ENCODE data around the gene SLC35F3. TPM values are rescaled to one million over a fixed set of nuclear protein-coding genes. Genes with fewer than 3 reads are reported as not detected.

Gene SLC35F3
- total RNA-seq, 2 donors from 2014 or later = not detected

DNA sequence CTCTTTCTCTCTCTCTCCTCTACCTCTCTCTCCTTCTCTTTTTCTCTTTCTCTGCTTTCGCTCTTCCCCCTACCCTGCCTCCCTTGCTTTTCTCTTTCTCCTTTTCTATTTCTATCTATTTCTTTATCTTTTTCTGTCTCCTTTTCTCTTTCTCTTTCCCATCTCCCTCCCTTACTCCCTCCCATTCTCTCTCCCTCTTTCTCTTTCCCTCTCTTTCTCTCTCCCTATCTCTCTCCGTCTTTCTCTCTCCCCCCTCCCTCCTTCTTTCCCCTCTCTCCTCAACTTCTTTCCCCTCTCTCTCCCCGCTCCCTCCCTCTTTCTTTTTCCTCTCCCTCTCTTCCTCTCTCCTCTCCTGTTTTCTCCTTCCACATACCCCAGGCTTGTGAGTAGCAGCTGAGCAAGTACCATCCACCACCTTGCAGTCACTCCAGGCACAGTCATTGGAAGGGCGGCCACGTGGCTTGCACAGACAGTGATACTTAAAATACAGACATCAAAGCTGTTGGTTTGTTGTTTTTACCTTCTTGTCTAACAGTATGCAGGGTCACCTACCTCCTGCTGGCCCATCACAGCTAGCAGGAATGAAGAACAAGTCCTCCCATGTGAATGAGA lies 259.7 kb downstream of the SLC35F3 start:
- TF ChIP-seq, protein P1, sequence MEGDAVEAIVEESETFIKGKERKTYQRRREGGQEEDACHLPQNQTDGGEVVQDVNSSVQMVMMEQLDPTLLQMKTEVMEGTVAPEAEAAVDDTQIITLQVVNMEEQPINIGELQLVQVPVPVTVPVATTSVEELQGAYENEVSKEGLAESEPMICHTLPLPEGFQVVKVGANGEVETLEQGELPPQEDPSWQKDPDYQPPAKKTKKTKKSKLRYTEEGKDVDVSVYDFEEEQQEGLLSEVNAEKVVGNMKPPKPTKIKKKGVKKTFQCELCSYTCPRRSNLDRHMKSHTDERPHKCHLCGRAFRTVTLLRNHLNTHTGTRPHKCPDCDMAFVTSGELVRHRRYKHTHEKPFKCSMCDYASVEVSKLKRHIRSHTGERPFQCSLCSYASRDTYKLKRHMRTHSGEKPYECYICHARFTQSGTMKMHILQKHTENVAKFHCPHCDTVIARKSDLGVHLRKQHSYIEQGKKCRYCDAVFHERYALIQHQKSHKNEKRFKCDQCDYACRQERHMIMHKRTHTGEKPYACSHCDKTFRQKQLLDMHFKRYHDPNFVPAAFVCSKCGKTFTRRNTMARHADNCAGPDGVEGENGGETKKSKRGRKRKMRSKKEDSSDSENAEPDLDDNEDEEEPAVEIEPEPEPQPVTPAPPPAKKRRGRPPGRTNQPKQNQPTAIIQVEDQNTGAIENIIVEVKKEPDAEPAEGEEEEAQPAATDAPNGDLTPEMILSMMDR (IDR thresholded peaks at IDR 0.05) = no peak
- no peaks in the 10 kb centered on the region for H3K27me3 ChIP-seq
- H3K36me3 ChIP-seq = no peaks in the 10 kb centered on the region
- no peak for DNase-seq (ENCODE audit: low spot score)
- no peaks in the 10 kb centered on the region for H3K4me1 ChIP-seq
- H3K27ac ChIP-seq = no peak overlapping the region
- no peak overlapping the region for H3K4me3 ChIP-seq
- H3K9me3 ChIP-seq = no peaks in the 10 kb centered on the region

DNA sequence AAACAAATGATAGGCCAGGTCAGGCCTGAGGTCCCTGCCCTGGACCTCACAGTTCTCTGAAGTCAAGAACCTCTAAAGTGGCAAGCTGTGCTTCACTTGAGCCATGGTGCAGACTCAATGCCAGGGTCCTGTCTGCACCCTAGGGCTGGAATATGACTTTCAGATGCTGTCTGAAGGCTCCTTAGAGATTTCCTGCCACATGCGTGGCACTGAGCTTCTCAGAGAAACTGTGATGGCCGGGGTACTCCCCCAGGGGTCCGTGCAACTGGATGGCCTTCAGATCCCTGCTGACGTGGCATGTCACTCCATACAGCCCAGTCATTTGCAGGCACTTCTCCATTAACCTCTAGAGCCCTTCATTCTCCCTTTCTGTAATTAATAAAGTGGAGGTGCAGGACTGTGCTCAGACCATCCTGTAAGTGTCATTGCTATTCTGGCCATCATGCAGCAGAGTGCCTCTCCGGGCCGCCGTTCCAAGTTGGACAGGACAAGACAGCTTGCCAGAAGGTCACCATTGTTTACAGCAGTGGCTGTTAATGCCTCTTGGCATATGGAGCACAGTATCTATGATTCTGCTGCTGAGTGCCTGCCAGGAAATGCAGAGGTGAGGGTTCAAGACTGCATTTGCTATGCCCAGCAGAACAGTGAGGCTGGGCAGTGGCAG lies 263.7 kb downstream of the SLC35F3 start:
- Histone ChIP-seq H3K9me3 (no peaks in the 10 kb centered on the region), H3K4me1 (no peaks in the 10 kb centered on the region), H3K27ac (no peak overlapping the region), H3K27me3 (no peaks in the 10 kb centered on the region), H3K36me3 (no peaks in the 10 kb centered on the region), H3K4me3 (no peak overlapping the region)
- TF ChIP-seq, protein P1 (IDR thresholded peaks at IDR 0.05) = no peak
- DNase-seq (ENCODE audit: low spot score) = peak; percentile 44

DNA sequence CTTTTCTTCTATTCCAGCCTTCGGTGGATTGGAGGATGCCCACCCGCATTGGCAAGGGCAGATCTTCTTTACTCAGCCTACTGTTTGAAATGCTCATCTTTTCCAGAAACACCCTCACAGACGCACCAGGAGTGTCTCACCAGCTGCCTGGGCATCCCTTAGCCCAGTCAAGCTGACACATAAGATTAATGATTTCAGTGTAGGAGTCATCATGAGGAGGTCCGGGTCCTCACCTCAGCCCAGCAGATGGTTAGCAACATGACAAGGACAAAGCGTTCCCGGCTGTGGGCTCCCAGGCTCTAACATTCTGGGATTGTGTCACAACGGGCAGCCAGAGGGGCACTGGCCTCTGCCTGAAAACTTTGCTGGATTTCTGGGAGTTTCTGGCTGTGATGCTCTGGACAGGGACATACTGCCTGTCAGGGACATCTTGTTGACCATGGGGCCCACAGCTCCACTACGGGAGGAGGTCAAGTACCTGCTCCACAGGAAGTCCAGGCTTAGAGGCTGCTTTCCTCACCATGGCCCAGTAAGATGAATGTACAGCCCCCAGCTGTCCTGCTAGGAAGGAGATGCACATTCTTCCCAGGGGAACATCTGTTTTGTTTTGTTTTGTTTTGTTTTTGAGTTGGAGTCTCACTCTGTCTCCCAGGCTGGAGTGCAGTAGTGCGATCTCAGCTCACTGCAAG lies 264.8 kb downstream of the SLC35F3 start:
- DNase-seq (ENCODE audit: low spot score) = peak; percentile 40
- no peak overlapping the region for H3K27ac ChIP-seq
- H3K4me1 ChIP-seq = no peaks in the 10 kb centered on the region
- no peaks in the 10 kb centered on the region for H3K9me3 ChIP-seq
- TF ChIP-seq, protein P1 (IDR thresholded peaks at IDR 0.05) = no peak
- no peaks in the 10 kb centered on the region for H3K27me3 ChIP-seq
- no peaks in the 10 kb centered on the region for H3K36me3 ChIP-seq
- no peak overlapping the region for H3K4me3 ChIP-seq

DNA sequence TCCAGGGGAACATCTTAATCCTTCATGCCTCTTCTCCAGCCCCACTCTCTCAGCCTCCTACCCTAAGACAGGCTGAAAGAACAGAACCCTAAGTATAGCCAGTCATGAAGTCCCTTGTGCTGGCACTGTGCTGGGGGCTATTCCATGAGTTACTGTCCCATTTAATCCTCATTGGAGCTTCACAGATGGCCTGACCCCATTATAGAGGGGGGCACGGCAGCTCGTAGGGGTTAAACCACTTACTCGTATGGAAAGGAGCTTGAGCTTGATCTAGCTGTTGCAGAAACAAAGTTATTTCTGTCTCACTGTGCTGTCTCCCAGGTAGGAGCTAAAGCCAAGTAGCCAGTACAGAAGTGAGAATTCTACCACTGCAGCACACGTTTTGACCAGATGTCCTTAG lies 265.6 kb downstream of the SLC35F3 start:
- TF ChIP-seq, protein P1 (IDR thresholded peaks at IDR 0.05) = no peak
- no peaks in the 10 kb centered on the region for H3K4me1 ChIP-seq
- H3K9me3 ChIP-seq = no peaks in the 10 kb centered on the region
- peak; percentile 18 for DNase-seq (ENCODE audit: low spot score)
- H3K27ac ChIP-seq = no peak overlapping the region
- no peaks in the 10 kb centered on the region for H3K36me3 ChIP-seq
- no peaks in the 10 kb centered on the region for H3K27me3 ChIP-seq
- H3K4me3 ChIP-seq = no peak overlapping the region

DNA sequence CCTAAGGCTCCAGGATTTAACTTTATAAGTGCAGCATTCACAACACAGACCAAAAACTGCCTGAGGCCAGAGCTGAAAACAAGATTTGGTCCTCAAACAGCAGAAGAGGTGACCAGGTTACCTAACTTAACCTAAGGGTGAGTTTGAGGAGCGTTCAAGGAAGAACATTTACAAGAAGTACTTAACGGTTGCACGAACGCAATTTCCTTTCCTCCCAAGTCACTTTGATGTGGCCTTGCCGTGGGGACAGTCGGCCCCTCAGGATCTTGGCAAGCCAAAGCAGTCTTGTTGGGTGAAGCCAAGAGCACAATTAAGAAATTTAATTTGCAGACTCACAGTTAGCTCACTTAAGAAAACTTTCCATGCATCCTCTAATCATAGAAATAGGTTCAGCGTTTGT lies 266.1 kb downstream of the SLC35F3 start:
- TF ChIP-seq, protein P1 (IDR thresholded peaks at IDR 0.05) = no peak
- H3K27ac ChIP-seq = no peak overlapping the region
- H3K4me1 ChIP-seq = no peaks in the 10 kb centered on the region
- H3K4me3 ChIP-seq = no peak overlapping the region
- H3K9me3 ChIP-seq = no peaks in the 10 kb centered on the region
- H3K27me3 ChIP-seq = no peaks in the 10 kb centered on the region
- H3K36me3 ChIP-seq = no peaks in the 10 kb centered on the region
- DNase-seq (ENCODE audit: low spot score) = no peak

Data from right atrium auricular region (tissue), 2 donors.